ENCODE data around the gene LRRC75B. TPM values are rescaled to one million over a fixed set of nuclear protein-coding genes. Genes with fewer than 3 reads are reported as not detected.
"Not testable (repeated sequence)": the region's sequence is repeated elsewhere in the genome, so short reads cannot be mapped to it uniquely, and the experiment has no call there.

The LRRC75B gene
- total RNA-seq, 1 experiment from 2014 or later, result 7.9 TPM

GRCh38 chr22:24601217-24602104, 8.6 kb upstream of the LRRC75B start:
- DNase-seq (ENCODE audit: low read depth, low spot score), result no peak
- H3K27ac ChIP-seq (ENCODE audit: low read depth, low read length), result no peak overlapping the region; the same call in 1 of the 2 replicates
- 0 out of 2 replicates have a peak overlapping the region, but pooled peaks have one; percentile 14 for H3K9ac ChIP-seq (ENCODE audit: low read length)
- H3K4me2 ChIP-seq (ENCODE audit: low read length), result peak overlapping the region; percentile 61
- no peaks in the 10 kb centered on the region for H3K79me2 ChIP-seq (ENCODE audit: insufficient read depth, low read length)
- intact Hi-C loops (cut with micrococcal nuclease), result no loop called here
- ChIA-PET CTCF (no interaction called here), RAD21 (ENCODE audit: low non-redundant PET in 1 of 2, low total read pairs in 2 of 2, uncharacterized antibody in 2 of 2, unreplicated experiment in 2 of 2) (no interaction called here), POLR2A (no interaction called here)
- no peaks in the 10 kb centered on the region for H3K36me3 ChIP-seq (ENCODE audit: control insufficient read depth in 1 of 2, insufficient read depth in 2 of 2, low read length in 2 of 2)
- no peak overlapping the region for H2AFZ ChIP-seq (ENCODE audit: low read depth, low read length, poor library complexity, severe bottlenecking)
- peaks cover 28 to 40% of the 10 kb centered on the region in 2 experiments for H3K4me1 ChIP-seq (ENCODE audit: control insufficient read depth in 1 of 2, insufficient read depth in 2 of 2, low read length in 2 of 2)
- no peaks in the 10 kb centered on the region for H4K20me1 ChIP-seq (ENCODE audit: insufficient read depth)
- no peak overlapping the region for H3K4me3 ChIP-seq (replicated peaks in 1 of 2; ENCODE audit: low read depth in 1 of 2, low read length in 2 of 2)
- BruUV-seq (replicated peaks), result no TSS peak
- no peaks in the 10 kb centered on the region for H3K27me3 ChIP-seq (ENCODE audit: insufficient read depth, low read length)
- no peaks in the 10 kb centered on the region for H3K9me2 ChIP-seq (ENCODE audit: insufficient read depth)
- TF ChIP-seq POLR2AphosphoS5 (IDR thresholded peaks at IDR 0.05; ENCODE audit: low read depth, low read length) (no peak), TCF7L2 (IDR thresholded peaks at IDR 0.05; ENCODE audit: borderline replicate concordance, extremely low read depth, insufficient read depth, insufficient read length) (peak; percentile 87)
- ATAC-seq, result peak; percentile 37; the same call in 1 of the 2 replicates
- no peaks in the 10 kb centered on the region for H3K9me3 ChIP-seq (ENCODE audit: control insufficient read depth in 1 of 2, insufficient read depth in 1 of 2, low read depth in 1 of 2, low read length in 2 of 2)

- H3K36me3 ChIP-seq (ENCODE audit: control insufficient read depth in 1 of 2, insufficient read depth in 2 of 2, low read length in 2 of 2); H3K9me3 ChIP-seq (ENCODE audit: control insufficient read depth in 1 of 2, insufficient read depth in 1 of 2, low read depth in 1 of 2, low read length in 2 of 2); DNase-seq (ENCODE audit: low read depth, low spot score); H3K79me2 ChIP-seq (ENCODE audit: insufficient read depth, low read length); POLR2A ChIA-PET; ATAC-seq; intact Hi-C loops (cut with micrococcal nuclease); BruUV-seq (replicated peaks); H3K27me3 ChIP-seq (ENCODE audit: insufficient read depth, low read length); H3K27ac ChIP-seq (ENCODE audit: low read depth, low read length); H2AFZ ChIP-seq (ENCODE audit: low read depth, low read length, poor library complexity, severe bottlenecking); H3K9me2 ChIP-seq (ENCODE audit: insufficient read depth); H3K4me3 ChIP-seq (replicated peaks in 1 of 2; ENCODE audit: low read depth in 1 of 2, low read length in 2 of 2); H3K9ac ChIP-seq (ENCODE audit: low read length); H4K20me1 ChIP-seq (ENCODE audit: insufficient read depth); H3K4me2 ChIP-seq (ENCODE audit: low read length); CTCF ChIA-PET; RAD21 ChIA-PET (ENCODE audit: low non-redundant PET in 1 of 2, low total read pairs in 2 of 2, uncharacterized antibody in 2 of 2, unreplicated experiment in 2 of 2): not testable (repeated sequence)
- H3K4me1 ChIP-seq (ENCODE audit: control insufficient read depth in 1 of 2, insufficient read depth in 2 of 2, low read length in 2 of 2), result peaks cover 28 to 40% of the 10 kb centered on the region in 2 experiments
Observed at GRCh38 chr22:24599958-24600715, 7.3 kb upstream of the LRRC75B start.
